K562 (cell line): ENCODE measurements around the gene SLC7A4. TPM values are rescaled to one million over a fixed set of nuclear protein-coding genes. Genes with fewer than 3 reads are reported as not detected.

Experiments
- ASH1L ChIP-seq: fragments of 450-650 bp; IDR thresholded peaks from 2 replicates; pipeline ENCODE4 v1.6.1; 2018; ENCODE audit warnings: borderline replicate concordance, mild to moderate bottlenecking, low read depth; ENCODE audit not compliant: partially characterized antibody
- EWSR1 ChIP-seq: fragments of 450-650 bp; IDR thresholded peaks from 2 replicates; pipeline ENCODE4 v1.6.1; 2018; ENCODE audit warnings: borderline replicate concordance, mild to moderate bottlenecking, low read depth, moderate library complexity; ENCODE audit not compliant: partially characterized antibody
- REST ChIP-seq, 2 experiments: fragments of 450-650 bp; formaldehyde crosslinking in 1 of 2; IDR thresholded peaks; 2 replicates each; pipeline versions ENCODE4 v1.4.0 to v1.6.1; 2014 to 2020; ENCODE audit warnings: mild to moderate bottlenecking in 2 of 2, borderline replicate concordance in 1 of 2, low read depth in 1 of 2
- SIX5 ChIP-seq, 2 experiments: IDR thresholded peaks; 2 replicates each; pipeline ENCODE4 v1.6.1; 2011; ENCODE audit warnings: low read length in 2 of 2, borderline replicate concordance in 1 of 2, low read depth in 1 of 2, mild to moderate bottlenecking in 1 of 2, moderate library complexity in 1 of 2; ENCODE audit not compliant: insufficient read depth in 1 of 2
- ZBTB11 ChIP-seq, 3 experiments: fragments of 200-800 bp in 1 of 3; fragments of 250-450 bp in 1 of 3; fragments of 450-650 bp in 1 of 3; sonication (Bioruptor Pico) in 1 of 3; sonication (Bioruptor generic) in 1 of 3; formaldehyde crosslinking in 1 of 3; IDR thresholded peaks; 2 replicates each; pipeline versions ENCODE4 v1.6.1 to v1.8.0; 2016 to 2022; ENCODE audit warnings: mild to moderate bottlenecking in 2 of 3, missing genetic modification characterization in 2 of 3, missing compliant biosample characterization in 1 of 3, moderate library complexity in 1 of 3
- ZKSCAN1 ChIP-seq: fragments of 150-350 bp; IDR thresholded peaks from 2 replicates; pipeline ENCODE4 v1.6.1; 2016; ENCODE audit warnings: low read depth, low read length
- ZKSCAN8 ChIP-seq: fragments of 200-800 bp; sonication (Bioruptor generic); IDR thresholded peaks from 2 replicates; pipeline ENCODE4 v1.6.1; 2016; ENCODE audit warnings: missing genetic modification characterization, missing compliant biosample characterization
- ZNF639 ChIP-seq, 2 experiments: fragments of 200-800 bp in 1 of 2; sonication (Bioruptor generic) in 1 of 2; sonication (generic) in 1 of 2; formaldehyde crosslinking in 1 of 2; IDR thresholded peaks in 1 of 2; conservative IDR thresholded peaks in 1 of 2; 2 replicates each; pipeline versions ENCODE4 v1.5.0 to v1.6.1; 2016 to 2020; ENCODE audit warnings: missing compliant biosample characterization in 1 of 2, missing genetic modification characterization in 1 of 2, missing genetic modification reagents in 1 of 2
- ZNF77 ChIP-seq: fragments of 250-450 bp; sonication (Bioruptor Pico); IDR thresholded peaks from 2 replicates; pipeline ENCODE4 v1.5.0; 2020
- polyA plus RNA-seq, 8 experiments: library from polyadenylated mRNA; depleted of rRNA in 4 of 8; stranded (reverse) in 5 of 8; unstranded in 3 of 8; fragments of >200 nt; fragmentation: Nextera tagmentation in 2 of 8; fragmentation: Illumina TruSeq in 1 of 8; extraction: Ambion mirVana in 2 of 8; extraction: Trizol in 1 of 8; gene quantifications; 2 replicates each; pipeline versions ENCODE4 v1.2.1 to v1.2.3, GENCODE V29; 2011 to 2014; ENCODE audit warnings: inconsistent platforms in 1 of 8, missing spikeins in 1 of 8
- total RNA-seq, 7 experiments: library from RNA; depleted of rRNA in 6 of 7; stranded (reverse); fragments of >200 nt in 6 of 7; fragmentation: Illumina TruSeq in 2 of 7; extraction: Trizol in 2 of 7; gene quantifications; 2 replicates each; pipeline versions ENCODE4 v1.2.1 to v1.2.3, GENCODE V29; 2011 to 2021; ENCODE audit warnings: low replicate concordance in 1 of 7

The SLC7A4 gene
- total and polyA plus RNA-seq, 9 of the 15 experiments (the other 6 are each of a cell fraction or from before 2014, with no cell fraction given) = not detected

GRCh38 chr22:21012446-21013407 lies 19.6 kb downstream of the SLC7A4 start (continued):
- TF ChIP-seq EWSR1 (no peak), ZNF639 (CRISPR knock-in tag; conservative IDR thresholded peaks at IDR 0.05 in 1 of 2, IDR thresholded peaks at IDR 0.05 in 1 of 2) (no peak), ZNF77 (CRISPR knock-in tag) (0 out of 2 replicates have a peak, but pooled peaks have one; percentile 82), ZBTB11 (CRISPR knock-in tag; IDR thresholded peaks at IDR 0.05) (0 out of 6 replicates have a peak, but pooled peaks of 1 of the 3 experiments have one; percentile 32), ASH1L (no peak), ZKSCAN8 (CRISPR knock-in tag) (no peak), ZKSCAN1 (0 out of 2 replicates have a peak, but pooled peaks have one; percentile 23), REST (IDR thresholded peaks at IDR 0.05; ENCODE audit: borderline replicate concordance) (no peak), REST (CRISPR knock-in tag; IDR thresholded peaks at IDR 0.05; ENCODE audit: low read depth) (0 out of 2 replicates have a peak, but pooled peaks have one; percentile 25), SIX5 (IDR thresholded peaks at IDR 0.05; ENCODE audit: borderline replicate concordance in 1 of 2, insufficient read depth in 1 of 2, low read depth in 1 of 2, low read length in 2 of 2) (0 out of 4 replicates have a peak, but pooled peaks of 1 of the 2 experiments have one; percentile 16)
